GM19438 (cell line): ENCODE results near the gene TMEM151B.
"Not testable (repeated sequence)": the region's sequence is repeated elsewhere in the genome, so short reads cannot be mapped to it uniquely, and the experiment has no call there.

Source experiments
- ATAC-seq: cut with Tn5 transposase; IDR thresholded peaks from one replicate; pipeline ENCODE4 v1.9.1; 2021; ENCODE audit warnings: low read depth; ENCODE audit not compliant: unreplicated experiment

TMEM151B gene

GRCh38 chr6:44327096-44327495, 56.8 kb downstream of the TMEM151B start:
- no peak for ATAC-seq

- ATAC-seq = no peak
Observed at GRCh38 chr6:44327760-44328159, 57.5 kb downstream of the TMEM151B start.

DNA sequence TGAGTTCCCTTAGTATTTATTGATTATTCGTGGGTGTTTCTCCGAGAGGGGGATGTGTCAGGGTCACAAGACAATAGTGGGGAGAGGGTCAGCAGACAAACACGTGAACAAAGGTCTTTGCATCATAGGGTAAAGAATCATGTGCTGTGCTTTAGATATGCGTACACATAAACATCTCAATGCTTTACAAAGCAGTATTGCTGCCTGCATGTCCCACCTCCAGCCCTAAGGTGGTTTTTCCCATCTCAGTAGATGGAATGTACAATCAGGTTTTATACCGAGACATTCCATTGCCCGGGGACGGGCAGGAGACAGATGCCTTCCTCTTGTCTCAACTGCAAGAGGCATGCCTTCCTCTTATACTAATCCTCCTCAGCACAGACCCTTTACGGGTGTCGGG, 58.0 kb downstream of the TMEM151B start:
- ATAC-seq = not testable (repeated sequence)

- ATAC-seq = no peak
Observed at GRCh38 chr6:44329858-44330257, 59.6 kb downstream of the TMEM151B start.

- no peak for ATAC-seq
Observed at GRCh38 chr6:44332585-44332984, 62.3 kb downstream of the TMEM151B start.

DNA sequence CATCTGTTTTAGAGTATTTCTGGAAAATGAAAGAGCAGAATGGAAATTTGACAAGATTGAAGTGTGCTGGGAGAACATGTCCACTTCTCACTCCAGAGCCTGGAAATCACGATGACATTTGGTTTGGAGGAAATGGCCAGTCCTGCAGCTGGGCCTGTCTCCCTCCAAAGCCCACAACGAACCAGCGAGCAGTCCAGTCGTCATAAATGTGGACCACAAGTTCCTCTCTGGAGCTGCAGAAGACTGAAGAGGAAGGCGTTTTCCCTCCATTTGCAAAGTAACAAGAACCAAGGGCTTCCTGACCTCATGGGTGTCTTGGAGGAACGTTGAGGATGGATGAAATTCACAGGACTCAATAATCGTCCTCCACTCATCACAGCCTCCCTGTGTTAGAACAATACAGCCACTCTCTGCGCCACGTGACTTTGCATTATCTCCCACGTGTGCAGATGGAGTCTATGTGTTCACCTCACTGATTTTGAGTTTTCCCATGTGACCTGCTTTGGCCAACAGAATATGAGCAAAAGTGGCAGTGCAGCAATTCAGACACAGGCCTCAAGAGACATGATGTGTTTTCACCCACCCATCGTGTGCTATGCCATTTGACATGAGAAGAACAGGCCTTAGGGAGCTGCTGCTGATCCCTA, 63.1 kb downstream of the TMEM151B start:
- no peak for ATAC-seq

- ATAC-seq = no peak
Observed at GRCh38 chr6:44333942-44334341, 63.7 kb downstream of the TMEM151B start.

- ATAC-seq = no peak
Observed at GRCh38 chr6:44335631-44336030, 65.4 kb downstream of the TMEM151B start.

GRCh38 chr6:44338228-44339122, 68.2 kb downstream of the TMEM151B start:
- ATAC-seq = no peak

DNA sequence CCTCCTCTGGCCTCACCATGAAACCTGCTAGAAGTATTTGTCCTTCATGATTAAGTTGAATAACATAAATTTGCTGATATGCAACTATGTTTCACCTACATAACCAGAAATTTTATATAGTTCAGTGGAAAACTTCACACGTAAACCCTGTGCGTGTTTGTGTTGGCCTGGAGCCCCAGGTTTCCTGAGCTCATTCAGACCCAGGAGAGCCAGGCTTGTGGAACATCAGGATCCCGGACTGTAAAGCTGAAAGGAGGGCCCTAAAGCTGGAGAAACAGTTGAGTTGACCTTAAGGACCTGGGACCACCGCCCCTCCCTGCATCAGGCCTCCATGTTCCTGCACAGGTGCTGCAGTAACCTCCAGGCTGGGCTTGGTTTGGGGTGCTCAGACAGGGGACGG, 69.1 kb downstream of the TMEM151B start:
- no peak for ATAC-seq

DNA sequence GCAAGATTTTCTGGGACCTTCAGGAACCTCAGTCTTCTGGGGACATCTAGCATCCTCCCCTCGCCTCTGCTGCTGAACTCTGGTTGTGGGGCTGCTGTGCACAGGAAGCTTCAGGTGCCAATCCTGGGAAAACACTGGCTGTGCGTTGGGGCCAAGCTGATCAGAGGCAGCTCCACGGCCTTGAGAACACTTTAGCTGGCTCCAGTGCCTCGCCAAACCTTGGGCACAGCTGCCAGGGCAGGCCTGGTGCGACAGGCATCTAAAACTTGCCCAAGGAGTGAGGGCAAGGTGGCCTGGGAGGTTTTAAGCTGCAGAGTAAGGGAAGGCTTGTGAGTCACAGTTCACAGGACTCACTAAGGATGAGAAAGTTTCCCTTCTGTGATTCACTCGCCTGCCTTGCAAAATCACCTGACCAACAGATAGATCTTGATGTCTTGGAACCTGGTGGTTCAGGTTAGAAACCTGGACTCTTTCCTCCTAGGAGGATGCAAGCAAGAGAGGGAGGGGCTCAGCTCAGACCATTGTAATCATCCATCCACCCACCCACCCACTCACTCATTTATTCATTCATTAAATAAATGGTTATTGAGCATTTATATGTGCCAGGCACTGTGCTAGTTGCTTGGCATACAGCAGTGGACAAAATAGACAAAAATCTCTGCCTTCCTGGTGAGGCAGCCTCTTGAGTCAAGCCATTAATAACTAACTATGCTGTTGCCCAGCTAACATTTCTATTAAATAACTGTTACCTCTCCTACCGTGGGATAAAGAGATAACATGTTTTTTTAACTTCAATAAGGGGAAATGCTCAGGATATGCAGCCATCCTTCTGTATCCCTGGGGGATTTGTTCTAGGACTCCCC, 69.7 kb downstream of the TMEM151B start:
- ATAC-seq = no peak

- no peak for ATAC-seq
Observed at GRCh38 chr6:44341095-44341890, 71.0 kb downstream of the TMEM151B start.

DNA sequence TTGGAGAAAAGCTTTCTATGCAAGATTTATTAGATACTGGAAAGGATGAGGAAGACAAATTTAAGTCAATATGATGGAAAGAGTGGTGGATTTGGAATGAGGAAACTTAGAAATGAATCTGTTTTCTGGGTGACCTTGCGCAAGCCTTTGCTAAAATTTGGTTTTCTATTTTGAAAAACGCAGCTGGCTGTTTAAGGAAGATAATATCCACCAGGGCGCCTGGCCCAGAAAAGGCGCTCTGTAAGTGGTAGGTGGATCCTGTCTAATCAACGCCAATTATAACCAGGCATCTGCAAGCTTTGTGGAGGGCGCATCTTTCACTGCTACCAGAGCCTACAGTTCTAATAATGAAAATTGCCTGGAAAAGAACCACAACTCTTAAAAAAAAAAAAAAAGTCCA, 71.8 kb downstream of the TMEM151B start:
- ATAC-seq = no peak

- no peak for ATAC-seq
Observed at GRCh38 chr6:44342489-44342888, 72.2 kb downstream of the TMEM151B start, which contains the start of gene SPATS1. Gene SPATS1 (plus strand): TSS chr6:44342650. CDS start chr6:44343096, 446 bp downstream.

DNA sequence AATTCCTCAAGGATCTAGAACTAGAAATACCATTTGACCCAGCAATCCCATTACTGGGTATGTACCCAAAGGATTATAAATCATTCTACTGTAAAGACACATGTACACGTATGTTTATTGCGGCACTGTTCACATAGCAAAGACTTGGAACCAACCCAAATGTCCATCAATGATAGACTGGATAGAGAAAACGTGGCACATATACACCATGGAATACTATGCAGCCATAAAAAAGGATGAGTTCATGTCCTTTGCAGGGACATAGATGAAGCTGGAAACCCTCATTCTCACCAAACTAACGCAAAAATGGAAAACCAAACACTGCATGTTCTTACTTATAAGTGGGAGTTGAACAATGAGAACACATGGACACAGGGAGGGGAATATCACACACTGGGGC, 76.6 kb downstream of the TMEM151B start:
- not testable (repeated sequence) for ATAC-seq

DNA sequence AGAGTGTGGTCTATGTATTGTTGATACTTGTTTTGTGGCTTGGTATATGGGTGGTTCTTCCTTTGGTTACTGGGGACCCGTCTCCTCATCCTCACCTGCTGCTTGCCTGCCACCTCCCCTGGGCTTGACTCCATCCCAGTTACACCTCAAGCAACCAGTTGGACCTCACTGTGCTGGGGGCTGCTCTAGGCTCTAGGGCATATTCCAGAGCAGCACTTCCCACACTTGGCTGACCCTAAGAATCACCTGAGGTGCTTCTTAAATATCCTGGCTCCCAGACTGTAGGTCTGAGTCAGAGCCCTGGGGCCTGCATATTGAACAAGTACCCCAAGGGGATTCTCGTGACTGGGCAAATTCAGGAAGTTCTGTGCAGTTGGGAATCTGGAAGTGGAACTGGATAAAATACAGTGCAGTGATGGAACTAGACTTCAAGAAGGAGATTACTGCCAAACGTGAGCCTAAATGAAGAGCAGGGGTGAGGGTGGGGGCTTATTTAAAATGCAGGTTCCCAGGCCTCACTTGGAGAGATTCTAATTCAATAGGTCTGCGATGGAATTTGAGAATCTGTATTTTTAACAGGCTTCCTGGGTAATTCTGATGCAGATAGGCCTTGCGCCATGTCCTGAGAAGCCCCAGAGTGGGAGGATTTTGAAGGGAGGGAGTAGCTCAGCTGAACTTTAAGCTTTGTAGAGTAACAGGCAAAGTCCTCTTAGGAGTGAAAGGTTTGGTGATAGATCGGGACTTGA, 79.8 kb downstream of the TMEM151B start:
- no peak for ATAC-seq

DNA sequence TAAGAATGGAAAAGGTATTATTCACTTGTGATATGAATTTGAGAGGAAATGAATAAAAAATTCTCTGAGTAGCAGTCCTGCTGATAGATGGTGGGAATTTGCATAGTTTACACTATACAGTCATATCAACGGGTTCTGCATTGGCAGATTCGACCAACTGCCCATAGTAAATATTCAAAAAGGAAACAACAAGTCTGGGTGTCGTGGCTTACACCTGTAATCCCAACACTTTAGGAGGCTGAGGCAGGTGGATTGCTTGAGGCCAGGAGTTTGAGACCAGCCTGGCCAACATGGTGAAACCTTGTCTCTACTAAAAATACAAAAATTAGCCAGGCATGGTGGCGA, 80.4 kb downstream of the TMEM151B start:
- ATAC-seq = not testable (repeated sequence)

- no peak for ATAC-seq
Observed at GRCh38 chr6:44352259-44352658, 82.0 kb downstream of the TMEM151B start.

DNA sequence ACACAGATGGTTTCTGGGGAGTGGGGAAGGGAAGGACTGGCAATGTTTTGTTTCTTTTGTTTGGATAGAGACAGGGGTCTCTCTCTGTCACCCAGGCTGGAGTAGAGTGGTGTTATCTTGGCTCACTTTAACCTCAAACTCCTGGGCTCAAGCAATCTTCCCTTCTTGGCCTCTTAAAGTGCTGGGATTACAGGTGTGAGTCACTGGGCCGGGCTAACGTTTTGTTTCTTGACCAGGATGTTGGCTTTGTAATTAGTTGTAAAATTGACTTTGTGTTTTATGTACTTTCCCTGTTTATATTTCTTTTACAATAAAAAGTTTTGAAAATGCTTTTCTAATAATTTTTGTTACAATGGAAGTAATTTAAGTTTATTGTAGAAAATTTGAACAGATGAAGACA, 83.1 kb downstream of the TMEM151B start:
- no peak for ATAC-seq

GRCh38 chr6:44355640-44356039, 85.4 kb downstream of the TMEM151B start:
- ATAC-seq = no peak
